Measurements from ENCODE around the gene TH. TPM values are rescaled to one million over a fixed set of nuclear protein-coding genes. Genes with fewer than 3 reads are reported as not detected.
A peak's percentile ranks its signal among the peaks of the same experiment; 100 is the strongest.

The TH gene
- polyA plus RNA-seq, 1 donor, result 1.6 TPM

DNA sequence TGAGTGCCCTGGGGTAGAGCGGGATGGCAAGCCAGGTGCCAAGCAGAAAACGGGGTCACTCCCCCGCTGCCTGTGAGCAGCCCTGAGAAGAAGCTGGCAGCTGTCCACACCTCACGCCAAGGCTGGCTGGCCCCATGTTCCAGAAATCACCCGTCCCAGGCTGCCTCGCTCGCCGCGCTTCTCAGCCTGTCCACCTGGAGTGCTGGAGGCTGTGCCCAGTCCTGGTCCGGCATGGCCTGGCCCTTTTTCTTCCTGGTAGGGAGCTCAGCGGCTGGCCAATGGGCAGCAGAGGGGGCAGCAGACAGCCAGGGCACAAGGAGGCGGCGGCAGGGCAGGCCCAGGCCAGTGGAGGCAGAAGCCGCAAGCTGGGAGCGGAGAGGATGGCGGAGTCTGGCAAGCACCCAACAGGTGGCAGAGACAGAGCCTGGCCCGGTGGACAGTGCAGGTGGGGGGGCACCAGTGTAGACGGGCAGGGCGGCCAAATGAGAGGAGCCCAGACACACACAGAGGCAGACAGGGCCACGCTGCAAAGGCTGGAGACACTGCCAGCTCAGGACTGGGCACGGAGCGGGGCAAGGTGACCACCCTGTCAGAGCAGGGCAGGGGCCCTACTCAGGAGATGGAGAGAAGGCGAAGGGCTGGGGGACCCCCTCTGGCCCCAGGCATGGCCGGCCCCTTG is 37.2 kb upstream of the TH start:
- DNase-seq, result no peak

- DNase-seq, result no peak
Observed at GRCh38 chr11:2207773-2208621, 36.4 kb upstream of the TH start.

GRCh38 chr11:2207212-2207611 is 35.6 kb upstream of the TH start:
- no peak for DNase-seq

- no peak for DNase-seq
Observed at GRCh38 chr11:2205981-2206690, 34.5 kb upstream of the TH start.

GRCh38 chr11:2205214-2205720 is 33.7 kb upstream of the TH start:
- no peak for DNase-seq

GRCh38 chr11:2204361-2205213 is 33.0 kb upstream of the TH start:
- DNase-seq, result no peak

DNA sequence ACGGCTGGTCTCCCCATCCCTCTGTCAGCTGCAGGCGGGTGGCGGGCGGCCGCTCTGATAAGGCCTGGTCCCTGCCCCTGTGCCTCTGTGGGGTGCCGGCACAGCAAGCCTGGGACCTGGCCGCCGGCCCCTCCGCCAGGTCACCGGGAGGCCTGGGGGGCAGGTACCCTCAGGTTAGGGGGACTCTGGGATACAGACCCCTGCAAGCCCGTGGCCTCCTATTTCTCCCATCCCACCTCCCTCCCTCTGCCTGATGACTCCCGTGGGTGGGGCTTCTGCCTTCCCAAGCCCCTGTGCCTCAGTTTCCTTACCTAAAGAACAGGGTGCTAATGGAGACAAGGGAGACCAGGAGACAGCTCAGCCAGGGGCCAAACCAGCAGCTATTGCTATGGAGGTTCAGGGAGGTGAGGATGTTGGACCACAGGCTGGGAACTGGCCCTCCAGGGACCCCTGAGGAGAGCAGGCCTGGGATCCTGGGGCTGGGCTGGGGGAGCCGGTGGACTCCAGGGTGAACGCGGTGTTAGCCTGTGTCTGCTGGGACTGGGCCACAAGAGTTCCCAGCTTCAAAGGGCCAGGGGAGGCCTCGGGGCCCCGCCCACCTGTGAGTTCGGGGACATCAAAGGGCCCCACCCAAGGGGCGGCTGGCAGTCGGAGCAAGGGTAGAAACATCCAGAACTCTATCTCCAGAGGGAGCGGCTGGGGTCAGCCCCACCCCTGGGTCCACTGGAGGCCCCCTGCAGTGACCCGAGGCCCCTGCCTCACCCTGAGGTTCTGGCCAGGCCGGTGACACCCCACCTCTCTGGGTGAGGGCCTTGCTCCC is 32.0 kb upstream of the TH start:
- no peak for DNase-seq

DNA sequence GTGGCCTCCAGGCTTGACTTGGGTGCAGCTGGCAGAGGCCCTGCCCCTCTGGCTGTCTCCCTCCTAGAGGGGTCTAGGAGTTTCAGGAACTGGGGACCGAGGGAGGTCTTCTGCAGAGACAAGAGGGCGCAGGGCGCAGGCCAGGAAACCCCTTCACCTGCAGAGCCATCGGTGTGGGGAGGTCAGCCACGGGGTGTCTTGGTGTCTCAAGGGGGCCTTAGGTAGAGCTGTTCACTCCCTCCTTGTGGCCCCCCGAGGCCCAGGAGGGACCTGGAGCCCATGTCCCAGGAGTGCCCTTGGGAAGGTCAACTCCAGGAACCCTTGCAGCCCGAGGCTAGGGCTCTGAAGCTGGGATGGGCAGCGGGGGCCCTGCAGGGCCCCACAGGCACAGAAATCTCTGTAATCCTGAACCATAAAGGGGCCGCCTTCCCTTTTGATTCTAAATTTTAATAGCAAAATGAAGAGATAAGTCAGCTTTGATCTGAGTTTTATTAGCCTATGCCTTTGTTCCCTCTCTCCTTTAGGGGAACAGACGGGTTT is 31.4 kb upstream of the TH start:
- no peak for DNase-seq

- DNase-seq, result peak; percentile 68
Observed at GRCh38 chr11:2202071-2202899, 30.7 kb upstream of the TH start.

DNA sequence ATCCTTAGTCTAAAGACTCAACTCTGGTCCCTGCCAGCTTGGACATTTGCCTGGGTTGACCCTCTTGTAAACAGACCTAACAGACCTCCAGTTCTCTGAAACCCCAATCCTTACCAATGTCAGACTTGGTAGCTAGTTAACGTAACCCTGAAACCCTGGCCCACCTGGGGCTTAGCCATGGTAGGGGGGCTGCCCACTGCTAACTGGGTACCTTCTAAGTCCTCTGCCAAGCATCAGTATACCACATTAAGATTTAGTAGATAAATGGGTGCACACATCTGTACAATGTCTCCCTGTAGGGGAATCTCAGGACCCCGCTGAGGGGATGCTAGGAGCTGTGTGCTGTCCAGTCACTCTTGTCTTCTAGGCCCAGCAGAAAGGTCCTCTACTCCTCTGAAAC is 29.9 kb upstream of the TH start:
- DNase-seq, result no peak

GRCh38 chr11:2200957-2201519 is 29.4 kb upstream of the TH start:
- DNase-seq, result no peak

DNA sequence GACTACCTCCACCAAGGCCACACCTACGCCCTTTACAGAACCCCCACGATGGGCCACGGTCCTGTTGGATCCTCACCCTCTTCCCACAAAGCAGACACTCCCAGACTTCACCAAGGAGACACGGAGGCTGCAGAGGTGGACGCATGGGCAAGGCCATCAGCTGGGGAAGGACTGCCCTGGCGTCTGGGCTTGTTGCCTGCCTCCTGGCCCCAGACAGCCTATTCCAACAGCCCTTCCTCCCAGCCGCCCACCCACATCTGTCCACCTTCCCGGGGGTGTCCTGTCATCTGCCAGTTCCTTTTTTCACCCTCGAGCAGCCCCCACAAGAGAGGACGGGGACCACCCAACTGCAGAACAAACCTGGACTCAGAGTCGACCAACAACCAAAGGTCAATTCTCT is 28.9 kb upstream of the TH start:
- DNase-seq, result no peak

GRCh38 chr11:2199466-2200341 is 28.1 kb upstream of the TH start:
- DNase-seq, result no peak

GRCh38 chr11:2198621-2199365 is 27.2 kb upstream of the TH start:
- DNase-seq, result no peak

GRCh38 chr11:2197771-2198520 is 26.3 kb upstream of the TH start:
- no peak for DNase-seq

- DNase-seq, result peak; percentile 68
Observed at GRCh38 chr11:2196970-2197770, 25.6 kb upstream of the TH start.
